GM18511 (cell line): Measurements from ENCODE around the gene NKX1-1.
"Not testable (repeated sequence)": the region's sequence is repeated elsewhere in the genome, so short reads cannot be mapped to it uniquely, and the experiment has no call there.

Source experiments
- ATAC-seq: cut with Tn5 transposase; IDR thresholded peaks from one replicate; pipeline ENCODE4 v1.9.1; 2021; ENCODE audit warnings: mild to moderate bottlenecking, moderate library complexity; ENCODE audit not compliant: unreplicated experiment

Gene NKX1-1

DNA sequence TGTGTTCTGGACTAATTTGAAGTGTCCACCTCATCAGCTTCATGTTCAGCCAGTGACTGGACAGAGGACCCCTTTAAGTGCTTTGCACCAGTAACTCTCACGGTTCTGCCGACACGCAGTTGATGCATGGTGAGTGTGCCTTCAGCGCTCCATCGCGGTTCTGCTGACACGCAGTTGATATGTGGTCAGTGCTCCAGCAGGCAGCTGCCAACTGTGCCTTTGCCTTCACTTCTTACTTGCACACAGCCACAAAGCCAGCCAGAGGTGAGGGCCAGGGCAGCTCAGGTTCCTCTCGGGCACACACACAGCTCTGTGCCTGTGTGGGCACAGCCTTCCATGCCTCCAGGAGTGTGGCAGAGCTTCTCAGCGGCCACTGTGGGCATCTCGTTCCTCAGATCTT is 12.4 kb downstream of the NKX1-1 start:
- no peak for ATAC-seq

DNA sequence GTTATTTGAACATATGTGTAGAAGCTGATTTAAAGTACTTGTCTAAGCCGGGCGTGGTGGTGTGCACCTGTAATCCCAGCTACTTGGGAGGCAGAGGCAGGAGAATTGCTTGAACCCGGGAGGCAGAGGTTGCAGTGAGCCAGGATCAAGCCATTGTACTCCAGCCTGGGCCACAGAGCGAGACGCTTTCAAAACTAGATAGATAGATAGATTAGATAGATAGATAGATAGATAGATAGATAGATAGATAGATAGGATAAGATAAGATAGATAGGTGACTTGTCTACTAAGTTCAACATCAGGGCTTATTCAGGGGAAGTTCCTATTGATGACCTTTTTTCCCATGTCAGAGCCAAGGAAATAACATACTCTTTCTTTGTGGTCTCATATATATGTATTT is 12.9 kb downstream of the NKX1-1 start:
- not testable (repeated sequence) for ATAC-seq

DNA sequence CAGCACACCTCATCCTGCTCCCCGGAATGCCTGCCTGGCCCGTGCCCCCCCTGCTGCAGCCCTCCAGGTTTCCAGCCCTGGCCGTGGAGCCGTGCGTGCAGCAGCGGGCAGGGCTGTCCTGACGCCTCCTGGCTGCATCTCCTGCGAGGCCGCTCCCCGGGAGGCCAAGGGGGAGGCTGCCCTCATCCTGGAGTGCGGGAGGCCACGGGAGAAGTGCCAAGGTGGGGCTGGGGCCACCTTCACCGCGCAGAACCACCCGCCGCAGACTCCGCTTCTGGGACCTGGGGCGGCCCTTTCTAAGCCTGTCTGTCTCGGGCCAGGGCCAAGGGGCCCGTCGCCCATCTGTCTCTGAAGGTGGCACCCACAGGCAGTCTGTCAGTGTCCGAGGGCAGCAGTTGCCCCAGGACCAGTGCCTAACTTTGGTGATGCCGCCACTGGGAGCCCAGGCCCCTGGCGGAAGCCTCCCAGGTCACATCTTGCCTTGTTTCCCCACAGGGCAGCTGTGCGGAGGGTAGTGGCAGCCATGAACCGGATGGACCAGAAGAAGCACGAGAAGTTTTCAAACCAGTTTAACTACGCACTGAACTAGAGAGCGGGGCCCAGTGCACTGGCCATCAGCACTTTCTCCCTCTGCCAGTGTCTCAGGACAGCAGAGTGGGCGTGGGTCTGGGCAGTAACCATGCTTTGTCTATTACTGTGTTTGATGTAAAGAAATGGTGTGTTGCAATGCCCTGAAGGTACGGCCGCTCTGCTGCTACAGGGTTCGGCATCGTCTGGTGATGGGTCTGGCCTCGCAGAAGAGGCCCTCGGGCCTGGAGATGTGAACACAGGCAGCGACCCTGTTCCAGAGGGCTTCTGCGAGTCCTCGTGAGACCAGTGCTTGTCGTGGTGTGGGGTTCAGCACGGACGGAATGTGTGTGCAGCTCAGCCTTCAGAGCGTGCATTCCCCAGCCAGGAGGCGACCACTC is 20.6 kb downstream of the NKX1-1 start:
- ATAC-seq, result no peak

DNA sequence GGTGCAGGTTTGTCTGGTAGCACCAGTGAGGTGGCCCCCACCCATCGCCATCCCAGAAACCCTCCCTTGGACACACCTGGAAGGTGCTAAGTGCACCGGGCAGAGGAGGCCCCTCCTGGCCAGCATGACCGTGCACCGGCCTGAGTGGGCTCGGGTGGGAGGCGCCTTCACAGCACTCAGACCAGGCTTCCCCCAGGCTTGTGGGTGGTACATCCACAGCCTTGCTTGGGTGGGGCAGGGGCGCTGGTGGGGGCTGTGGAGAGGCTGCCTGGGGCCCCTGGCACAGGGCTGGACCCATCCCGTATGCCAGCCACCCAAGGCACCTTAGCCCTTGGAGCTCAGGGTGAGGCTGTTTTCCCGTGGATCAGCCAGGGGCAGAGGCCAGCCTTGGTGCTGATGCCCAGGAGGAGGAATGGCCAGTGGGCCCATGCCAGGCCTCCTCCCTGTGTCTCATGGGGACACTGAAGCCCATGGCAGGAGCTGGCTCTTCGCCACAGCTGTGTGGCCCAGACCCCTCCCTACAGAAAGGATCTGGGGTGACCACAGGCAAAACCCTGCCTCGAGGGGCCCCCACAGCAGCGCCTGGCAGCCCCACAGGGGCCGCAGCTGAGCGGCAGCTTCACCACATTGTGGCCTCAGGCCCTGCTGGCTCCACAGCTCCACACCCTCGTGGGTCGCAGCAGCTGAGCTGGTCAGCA is 21.4 kb downstream of the NKX1-1 start:
- ATAC-seq, result no peak

DNA sequence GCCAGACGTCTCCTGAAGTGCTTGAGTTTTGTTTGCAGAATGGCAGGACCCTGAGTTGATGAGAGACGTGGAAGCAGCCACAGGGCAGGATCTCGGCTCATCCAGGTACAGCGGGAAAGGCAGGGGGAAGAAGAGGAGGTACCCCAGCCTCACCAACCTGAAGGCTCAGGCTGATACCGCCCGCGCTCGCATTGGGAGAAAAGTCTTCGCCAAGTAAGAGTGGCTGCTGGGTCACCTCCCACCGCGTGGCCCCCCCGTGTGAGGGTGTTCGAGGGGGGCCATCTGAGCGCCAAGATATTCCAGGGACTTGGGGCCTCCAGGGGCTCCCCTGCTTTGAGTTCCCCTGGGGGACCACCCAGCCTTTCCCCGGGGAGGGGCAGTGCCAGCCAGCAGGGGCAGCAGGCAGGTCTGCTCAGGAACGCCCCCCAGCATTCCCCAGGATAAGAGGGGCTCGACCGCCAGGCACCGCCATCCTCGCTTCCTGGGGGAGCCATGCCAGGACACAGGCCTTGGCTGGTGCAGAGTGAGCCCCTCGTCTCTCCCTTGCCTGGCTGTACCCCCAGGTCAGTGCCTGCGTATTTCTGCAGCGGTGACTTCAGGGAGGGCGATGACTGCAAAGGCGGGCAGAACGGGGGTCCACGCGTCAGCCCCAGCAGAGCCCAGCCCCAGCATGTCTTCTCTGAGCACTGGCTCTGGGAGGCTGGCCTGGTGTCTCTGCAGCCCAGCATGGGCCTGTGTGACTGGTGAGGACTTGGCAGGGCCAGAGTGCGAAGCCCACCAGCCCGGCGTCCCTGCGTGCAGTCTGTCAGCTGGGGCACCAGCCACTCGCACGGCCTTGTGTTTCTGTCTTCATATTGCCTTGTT is 22.3 kb downstream of the NKX1-1 start:
- ATAC-seq, result no peak

DNA sequence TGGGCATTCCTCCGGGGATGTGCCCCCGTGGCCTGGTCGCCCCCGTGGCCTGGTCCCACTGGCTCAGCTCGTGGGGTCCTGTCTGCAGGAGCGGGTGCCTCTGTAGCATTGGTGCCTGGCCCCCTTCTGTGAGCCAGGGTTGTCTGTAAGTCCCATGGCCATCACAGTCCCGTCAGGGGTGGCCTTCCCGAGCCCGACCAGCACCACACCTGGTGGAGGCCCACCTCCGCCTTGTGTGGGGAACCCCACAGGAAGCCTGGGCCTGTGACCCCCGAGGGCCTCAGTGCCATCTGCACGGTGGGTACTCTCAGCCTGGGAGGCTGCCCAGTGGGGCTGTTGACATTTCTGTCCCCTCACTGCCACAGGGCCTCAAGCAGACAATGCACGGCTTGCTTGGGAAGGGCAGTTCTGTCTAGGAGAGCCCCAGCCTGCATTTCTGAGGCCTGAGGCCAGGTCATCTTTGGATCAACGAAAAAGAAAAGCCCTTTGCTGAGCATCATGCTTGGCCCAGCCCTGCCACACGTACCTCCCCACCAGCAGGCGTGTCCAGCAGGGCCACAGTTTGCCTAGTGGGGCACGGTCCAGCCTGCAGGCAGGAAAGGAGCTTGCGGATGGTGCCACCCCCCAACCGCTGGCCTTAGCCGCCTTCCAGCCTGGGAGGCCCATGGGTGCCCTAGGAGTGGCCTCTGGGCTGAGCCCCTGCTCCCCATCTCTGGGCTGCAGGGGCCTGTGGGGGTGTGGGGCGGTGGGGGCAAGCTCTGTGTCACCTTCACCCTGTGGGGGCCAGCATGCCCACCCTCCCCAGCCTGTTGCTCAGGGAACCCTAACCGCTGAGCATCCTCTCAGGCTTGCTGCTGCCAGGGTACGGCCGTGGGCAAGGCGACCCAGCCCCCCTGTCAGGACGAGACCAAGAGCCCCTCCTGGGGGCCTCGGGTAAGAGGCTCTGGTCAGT is 23.2 kb downstream of the NKX1-1 start:
- no peak for ATAC-seq

DNA sequence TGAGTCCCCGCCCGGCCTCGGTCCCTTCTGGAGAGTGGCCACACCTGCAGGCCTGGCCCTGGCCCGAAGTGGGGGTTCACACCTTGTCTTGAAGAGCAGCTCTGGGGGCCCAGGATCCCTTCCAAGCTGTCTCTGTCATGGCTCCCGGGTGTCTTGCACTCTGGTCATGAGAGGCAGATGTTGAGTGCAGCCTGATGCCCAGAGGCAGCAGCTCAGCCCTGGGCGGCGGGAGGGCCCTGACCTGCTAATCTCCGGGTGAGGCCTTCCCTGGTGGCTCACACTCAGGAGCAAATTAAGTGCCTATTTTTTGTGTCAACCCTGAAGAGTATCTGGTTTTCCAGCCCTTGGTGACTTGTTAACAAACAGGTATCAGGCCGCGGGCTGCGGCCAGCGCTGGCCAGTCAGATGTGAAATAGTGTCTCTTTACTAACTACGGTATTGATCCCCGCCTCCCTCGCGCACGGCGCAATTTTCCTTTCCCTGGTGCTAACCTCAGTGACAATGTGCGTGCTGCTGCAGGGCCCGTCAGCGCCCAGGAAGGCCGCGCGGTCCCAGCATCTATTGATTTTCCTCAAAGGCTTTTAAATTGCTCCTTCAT is 24.2 kb downstream of the NKX1-1 start:
- ATAC-seq, result no peak

DNA sequence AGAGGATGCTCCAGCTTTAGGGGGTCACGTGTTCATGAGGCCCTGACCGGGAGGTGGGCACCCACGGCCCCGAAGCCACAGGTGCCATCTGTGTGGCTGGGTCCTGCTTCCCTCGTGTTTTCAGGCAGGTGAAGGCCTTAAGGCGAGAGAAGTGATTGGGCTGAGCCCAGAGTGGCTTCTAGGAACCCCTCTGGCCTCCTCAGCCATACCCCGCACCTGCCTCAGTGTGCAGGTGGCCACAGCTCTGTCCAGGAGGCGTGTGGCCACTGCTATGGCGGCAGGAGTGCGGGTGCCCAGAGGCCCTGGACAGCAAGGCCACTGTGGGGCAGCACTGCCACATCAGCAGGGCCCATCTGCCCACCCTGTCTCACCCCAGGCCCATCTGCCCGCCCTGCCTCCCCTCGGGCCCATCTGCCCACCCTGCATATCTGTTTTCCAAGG is 25.0 kb downstream of the NKX1-1 start:
- ATAC-seq, result no peak

DNA sequence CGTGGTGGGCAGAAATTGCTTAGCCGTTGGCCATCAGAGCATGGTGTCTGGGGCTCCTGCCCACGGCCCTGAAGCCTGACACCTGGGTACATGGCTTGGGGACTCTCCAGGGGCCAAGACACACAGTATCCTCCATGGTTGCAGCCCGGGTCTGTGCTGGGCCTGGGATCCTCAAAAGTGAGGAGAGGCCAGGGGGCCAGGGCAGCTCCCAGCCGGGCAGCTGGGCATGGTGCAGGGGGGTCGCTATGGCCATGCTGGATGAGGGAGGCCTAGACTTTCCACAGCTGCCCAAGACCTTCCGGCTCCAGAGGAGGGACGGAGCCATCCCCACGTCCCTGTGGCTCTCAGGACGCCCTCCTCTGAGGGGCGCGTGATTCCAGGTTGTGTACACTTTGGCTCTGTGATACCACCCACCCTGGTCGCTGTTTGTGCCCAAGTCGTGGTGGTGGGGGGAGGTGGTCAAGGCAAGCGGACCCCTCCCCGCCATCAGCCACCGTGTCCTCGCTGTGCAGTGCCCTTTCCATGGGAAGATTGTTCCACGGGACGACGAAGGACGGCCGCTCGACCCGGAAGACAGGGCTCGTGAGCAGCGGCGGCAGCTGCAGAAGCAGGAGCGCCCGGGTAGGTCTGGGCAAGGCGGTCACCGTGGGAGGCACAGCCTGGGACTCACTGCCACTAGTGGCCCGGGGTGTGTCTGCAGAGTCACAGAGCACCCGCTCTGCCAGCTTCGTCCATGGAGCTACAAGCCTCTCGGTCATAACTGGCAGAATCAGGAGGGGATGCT is 25.7 kb downstream of the NKX1-1 start:
- ATAC-seq, result no peak

DNA sequence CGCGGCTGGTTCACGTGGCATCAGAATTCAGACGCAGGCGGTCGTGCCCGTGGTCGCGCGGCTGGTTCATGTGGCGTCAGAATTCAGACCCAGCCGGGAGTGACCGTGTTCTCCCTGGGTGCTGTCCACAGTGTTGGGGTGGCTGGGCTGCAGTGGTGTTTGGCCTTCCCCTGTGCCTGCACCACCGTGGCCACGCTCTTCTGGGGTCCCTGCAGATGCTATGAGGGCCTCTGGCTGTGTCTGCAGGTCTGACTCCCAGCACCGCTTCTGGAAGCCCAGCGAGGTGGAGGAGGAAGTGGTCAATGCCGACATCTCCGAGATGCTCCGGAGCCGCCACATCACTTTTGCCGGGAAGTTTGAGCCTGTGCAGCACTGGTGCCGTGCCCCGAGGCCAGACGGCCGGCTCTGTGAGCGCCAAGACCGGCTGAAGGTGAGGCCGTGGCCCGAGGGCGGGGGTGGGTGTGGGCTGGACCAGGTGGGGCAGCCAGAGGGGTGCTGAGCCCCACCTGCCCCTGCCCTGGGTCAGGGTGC is 26.4 kb downstream of the NKX1-1 start:
- ATAC-seq, result no peak

DNA sequence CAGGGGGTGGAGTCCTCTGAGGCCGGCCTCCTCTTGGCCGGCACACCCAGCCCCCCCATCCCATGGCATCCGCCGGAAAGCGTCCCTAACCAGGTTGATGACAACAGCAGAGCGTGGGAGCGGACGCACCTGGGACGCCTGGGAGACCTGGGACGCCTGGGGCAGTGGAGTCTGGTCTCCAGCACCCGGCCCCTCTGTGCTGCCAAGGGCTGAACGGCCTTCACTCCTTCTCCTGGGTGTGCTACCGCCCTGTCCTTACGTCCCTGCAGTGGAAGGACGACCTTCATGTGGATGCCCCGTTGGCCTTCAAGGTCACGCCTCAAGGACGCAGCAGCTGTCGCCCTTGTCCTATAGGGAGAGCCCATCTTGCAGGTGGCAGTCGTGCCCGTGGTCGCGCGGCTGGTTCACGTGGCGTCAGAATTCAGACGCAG is 26.9 kb downstream of the NKX1-1 start:
- no peak for ATAC-seq

DNA sequence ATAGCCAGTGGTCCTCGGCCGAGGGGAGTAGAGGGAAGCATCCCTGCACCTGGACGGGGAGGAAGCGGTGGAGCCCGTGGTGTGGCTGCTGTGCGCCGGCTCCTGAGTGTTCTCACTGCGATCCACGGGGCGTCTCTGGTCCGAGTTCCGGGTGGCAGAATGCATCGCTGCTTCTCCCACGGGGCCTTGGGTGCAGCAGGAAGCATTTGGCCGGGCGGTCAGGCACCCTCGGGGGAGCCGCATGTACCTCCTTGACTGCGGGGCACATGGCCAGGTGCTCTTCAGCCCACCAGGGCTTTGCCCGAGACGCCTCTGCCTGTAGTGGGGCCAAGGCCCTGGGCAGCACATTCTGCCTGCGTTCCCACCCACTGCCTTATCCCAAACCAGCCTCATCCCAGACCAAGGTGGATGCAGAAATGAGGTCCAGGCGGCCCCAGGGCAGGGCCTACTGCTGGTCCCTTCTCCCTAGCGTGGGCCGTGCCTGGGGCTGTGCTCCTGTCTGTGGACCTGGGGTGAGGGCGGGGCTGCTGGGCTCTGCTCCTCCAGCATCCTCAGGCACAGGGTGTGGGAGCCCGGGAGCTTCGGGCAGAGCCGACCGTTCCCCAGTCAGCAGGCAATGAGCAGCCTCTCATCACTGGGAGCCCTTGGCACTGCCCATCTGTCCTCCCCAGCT is 27.5 kb downstream of the NKX1-1 start:
- no peak for ATAC-seq

DNA sequence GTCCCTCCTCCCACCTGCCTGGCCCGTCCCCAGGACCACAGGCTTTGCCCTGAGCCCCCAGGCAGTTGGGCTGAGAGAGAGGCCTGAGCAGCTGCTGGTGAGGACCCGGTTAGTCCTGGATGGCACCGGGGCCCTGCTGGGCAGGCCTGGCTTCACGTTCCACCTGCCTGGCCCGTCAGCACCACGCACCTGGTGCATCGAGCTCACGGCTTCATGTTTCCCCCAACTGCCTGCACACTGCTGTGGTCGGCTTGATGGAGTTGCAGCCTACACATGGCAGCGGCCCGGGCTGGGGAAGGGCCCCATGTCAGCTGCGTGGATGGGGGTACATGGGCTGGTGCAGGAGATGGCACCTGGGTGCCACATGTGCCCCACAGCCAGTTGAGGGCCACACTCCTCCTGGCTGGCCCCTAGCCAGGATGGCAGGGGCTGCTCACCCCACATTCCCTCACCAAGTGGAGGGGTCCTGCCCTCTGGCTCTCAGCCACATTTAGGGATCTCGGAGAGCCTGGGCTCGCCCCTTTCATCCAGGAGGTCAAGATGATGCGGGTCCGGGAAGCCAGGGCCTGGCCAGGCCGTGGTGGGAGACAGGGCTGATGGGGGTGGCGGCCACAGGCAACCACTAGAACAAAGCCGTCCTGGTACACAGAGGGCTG is 28.5 kb downstream of the NKX1-1 start:
- no peak for ATAC-seq

DNA sequence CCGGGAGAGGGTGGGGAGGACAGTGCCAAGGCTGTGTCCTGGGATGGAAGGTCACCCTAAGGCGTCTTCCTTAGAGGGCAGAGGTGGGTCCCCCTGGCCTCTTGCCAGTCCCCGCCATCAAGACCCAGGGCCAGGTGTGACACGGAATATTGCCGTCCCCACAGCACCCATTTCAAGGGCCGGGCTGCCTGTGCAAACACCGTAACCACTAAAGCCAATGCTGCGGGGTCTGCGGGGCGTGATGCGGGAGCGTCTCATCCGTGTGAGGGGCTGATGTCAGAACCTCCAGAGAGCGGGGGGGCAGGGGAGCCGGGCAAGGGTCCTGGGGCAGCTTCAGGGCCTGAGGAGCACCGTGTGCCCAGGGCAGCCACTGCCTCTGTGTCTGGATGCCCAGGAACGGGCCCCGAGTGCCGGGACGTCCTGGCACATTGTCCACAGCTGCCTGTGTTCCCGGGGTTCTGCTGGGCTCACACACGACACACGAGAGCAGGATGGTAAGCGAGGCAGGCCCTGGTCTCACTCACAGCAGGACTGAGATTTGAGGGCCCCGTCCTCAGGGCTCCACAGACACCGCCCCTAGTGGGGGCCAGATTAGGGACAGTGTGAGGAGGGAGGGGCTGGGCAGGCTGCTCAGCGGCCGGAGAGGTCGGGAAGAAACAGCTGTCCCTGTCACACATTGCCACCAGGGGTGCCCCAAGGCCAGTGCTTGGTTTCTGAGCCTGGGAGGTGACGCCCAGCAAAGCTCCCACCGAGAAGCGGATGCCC is 29.2 kb downstream of the NKX1-1 start:
- ATAC-seq, result no peak

DNA sequence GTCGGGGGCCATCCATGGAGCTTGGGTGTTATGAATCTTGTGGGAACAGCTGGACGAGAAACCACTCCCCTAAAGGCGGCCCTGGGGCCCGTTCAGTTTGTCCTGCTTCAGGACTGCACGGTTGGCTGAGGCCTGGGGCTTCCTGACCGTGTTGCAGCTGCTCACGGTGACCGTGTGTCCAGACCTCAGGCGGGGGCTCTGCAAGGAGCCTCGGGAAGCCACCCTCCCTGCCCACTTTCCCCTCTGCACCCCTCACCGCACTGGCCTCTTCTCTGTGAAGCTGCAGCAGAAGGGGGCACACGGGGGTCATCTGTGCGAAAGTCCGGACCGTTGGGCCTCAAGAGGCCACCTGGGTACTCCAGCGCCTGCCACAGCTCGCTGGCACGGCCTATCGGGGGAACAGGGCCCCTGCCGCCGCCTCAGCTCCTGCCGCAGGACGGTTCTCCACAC is 29.8 kb downstream of the NKX1-1 start:
- ATAC-seq, result no peak

DNA sequence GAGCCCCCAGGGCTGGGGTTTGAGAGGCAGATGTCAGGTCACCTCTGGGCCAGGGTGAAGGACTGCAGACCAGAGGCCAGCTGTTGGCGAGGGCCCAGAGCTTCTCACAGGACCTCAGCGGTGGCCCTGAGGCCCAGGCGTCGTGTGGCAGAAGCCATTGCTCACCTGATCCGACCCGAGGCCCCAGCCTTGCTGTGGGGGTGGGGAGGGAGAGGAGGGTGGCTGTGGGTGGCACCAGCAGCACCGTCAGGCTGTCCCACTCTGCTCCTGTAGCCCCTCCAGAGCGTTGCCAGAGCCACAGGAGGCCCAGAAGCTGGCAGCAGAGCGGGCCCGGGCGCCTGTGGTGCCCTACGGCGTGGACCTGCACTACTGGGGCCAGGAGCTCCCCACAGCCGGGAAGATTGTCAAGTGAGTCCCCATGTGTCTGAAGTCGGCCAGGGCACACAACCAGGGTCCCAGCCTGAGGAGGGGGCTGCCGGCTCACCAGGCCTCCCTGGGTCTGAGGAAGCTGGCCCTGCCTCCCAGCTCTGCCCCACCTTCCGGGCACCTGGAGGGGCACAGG is 30.4 kb downstream of the NKX1-1 start:
- no peak for ATAC-seq
